ENCODE data around the gene CTSF. TPM values are rescaled to one million over a fixed set of nuclear protein-coding genes. Genes with fewer than 3 reads are reported as not detected.
"Not testable (repeated sequence)": the region's sequence is repeated elsewhere in the genome, so short reads cannot be mapped to it uniquely, and the experiment has no call there.

CTSF gene
- polyA plus RNA-seq, 3 donors: 1.5 to 3.5 (median 2.3) TPM

DNA sequence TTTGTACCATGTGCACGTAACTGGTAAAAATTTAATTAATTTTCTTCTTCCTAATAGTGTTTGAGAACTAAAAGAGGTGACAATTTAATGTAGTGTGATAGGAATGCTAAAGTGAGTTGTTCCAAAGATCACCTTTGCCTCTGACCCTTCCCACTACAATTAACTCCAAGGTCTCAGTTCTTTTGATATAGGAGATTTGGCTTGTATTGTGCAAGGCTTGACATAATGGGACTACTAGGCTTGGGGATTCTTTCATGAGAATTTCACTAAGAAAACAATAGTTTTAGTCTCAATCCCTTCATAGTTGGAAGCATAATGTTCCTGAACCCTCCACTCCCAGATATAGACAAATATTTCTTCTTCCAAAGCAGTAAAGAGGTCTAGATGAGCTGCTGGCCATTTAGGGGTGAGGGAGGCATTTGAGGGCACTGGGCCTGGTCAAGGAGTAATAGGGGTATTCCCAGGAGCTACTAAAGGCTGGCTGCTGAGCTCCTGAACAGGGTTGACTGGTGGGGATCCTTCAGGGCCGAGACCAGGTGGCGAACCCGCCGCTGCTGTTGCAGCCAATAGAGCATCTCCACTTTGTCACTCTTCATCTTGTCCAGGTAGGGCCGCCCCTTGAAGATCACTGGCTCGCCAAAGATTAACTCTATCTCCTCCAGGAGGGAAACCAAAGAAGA, 21.7 kb upstream of the CTSF start:
- Histone ChIP-seq H3K27ac (ENCODE audit: low read depth in 1 of 2, low read length in 2 of 2) (no peak overlapping the region), H3K9me3 (replicated peaks in 1 of 2; ENCODE audit: control insufficient read depth in 1 of 2, insufficient read depth in 1 of 2, low read length in 2 of 2) (no peaks in the 10 kb centered on the region), H3K27me3 (ENCODE audit: control insufficient read depth in 2 of 2, insufficient read depth in 2 of 2, low read length in 2 of 2) (no peaks in the 10 kb centered on the region), H3K36me3 (replicated peaks in 1 of 2; ENCODE audit: control insufficient read depth in 1 of 2, insufficient read depth in 2 of 2, low read length in 2 of 2) (no peaks in the 10 kb centered on the region), H3K4me3 (replicated peaks in 1 of 3; ENCODE audit: low read depth in 2 of 3, low read length in 3 of 3) (no peak overlapping the region), H4K20me1 (ENCODE audit: insufficient read depth, low read length) (no peaks in the 10 kb centered on the region), H3K9ac (ENCODE audit: insufficient read depth, low read length, poor library complexity, severe bottlenecking) (no peak overlapping the region), H3K4me1 (ENCODE audit: control insufficient read depth in 1 of 2, insufficient read depth in 2 of 2, low read length in 2 of 2) (peaks cover 14 to 27% of the 10 kb centered on the region in 2 donors), H2AFZ (ENCODE audit: insufficient read depth, low read depth, low read length, poor library complexity, severe bottlenecking) (no peak overlapping the region), H3K79me2 (ENCODE audit: insufficient read depth, low read length) (peaks cover 13% of the 10 kb centered on the region), H3K4me2 (replicated peaks; ENCODE audit: extremely low read depth, low read length, poor library complexity, severe bottlenecking) (no peak overlapping the region)
- H3K9me3 Mint-ChIP-seq: peaks cover 0 to 9% (median 0%) of the 10 kb centered on the region in 7 donors
- no peak for DNase-seq
- TF ChIP-seq, protein P1, sequence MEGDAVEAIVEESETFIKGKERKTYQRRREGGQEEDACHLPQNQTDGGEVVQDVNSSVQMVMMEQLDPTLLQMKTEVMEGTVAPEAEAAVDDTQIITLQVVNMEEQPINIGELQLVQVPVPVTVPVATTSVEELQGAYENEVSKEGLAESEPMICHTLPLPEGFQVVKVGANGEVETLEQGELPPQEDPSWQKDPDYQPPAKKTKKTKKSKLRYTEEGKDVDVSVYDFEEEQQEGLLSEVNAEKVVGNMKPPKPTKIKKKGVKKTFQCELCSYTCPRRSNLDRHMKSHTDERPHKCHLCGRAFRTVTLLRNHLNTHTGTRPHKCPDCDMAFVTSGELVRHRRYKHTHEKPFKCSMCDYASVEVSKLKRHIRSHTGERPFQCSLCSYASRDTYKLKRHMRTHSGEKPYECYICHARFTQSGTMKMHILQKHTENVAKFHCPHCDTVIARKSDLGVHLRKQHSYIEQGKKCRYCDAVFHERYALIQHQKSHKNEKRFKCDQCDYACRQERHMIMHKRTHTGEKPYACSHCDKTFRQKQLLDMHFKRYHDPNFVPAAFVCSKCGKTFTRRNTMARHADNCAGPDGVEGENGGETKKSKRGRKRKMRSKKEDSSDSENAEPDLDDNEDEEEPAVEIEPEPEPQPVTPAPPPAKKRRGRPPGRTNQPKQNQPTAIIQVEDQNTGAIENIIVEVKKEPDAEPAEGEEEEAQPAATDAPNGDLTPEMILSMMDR (IDR thresholded peaks at IDR 0.05): no peak
- H3K4me1 Mint-ChIP-seq: peaks cover 20% of the 10 kb centered on the region
- intact Hi-C loops (cut with micrococcal nuclease): loop anchor here (5.0 to 10.0 kb wide), 2 partner anchors 87 to 245 kb away; partner anchors contain the start of gene RBM4B (in 1 of the 2)
- WGBS (ENCODE audit: insufficient coverage): no CpG with 5 or more reads among the region's 7 CpGs
- no peak overlapping the region for H3K27ac Mint-ChIP-seq
- no peak overlapping the region for H3K4me3 Mint-ChIP-seq
- H3K27me3 Mint-ChIP-seq (ENCODE audit: low read depth in 3 of 3): peaks cover 0 to 6% (median 2%) of the 10 kb centered on the region in 3 donors
- peaks cover 0 to 5% of the 10 kb centered on the region in 2 donors for H3K36me3 Mint-ChIP-seq

- not testable (repeated sequence) for H2AFZ ChIP-seq (ENCODE audit: insufficient read depth, low read depth, low read length, poor library complexity, severe bottlenecking); H3K27ac Mint-ChIP-seq; H3K4me3 Mint-ChIP-seq; H3K4me2 ChIP-seq (replicated peaks; ENCODE audit: extremely low read depth, low read length, poor library complexity, severe bottlenecking); H3K27me3 Mint-ChIP-seq (ENCODE audit: low read depth in 3 of 3); H4K20me1 ChIP-seq (ENCODE audit: insufficient read depth, low read length); H3K4me3 ChIP-seq (replicated peaks in 1 of 3; ENCODE audit: low read depth in 2 of 3, low read length in 3 of 3); H3K27me3 ChIP-seq (ENCODE audit: control insufficient read depth in 2 of 2, insufficient read depth in 2 of 2, low read length in 2 of 2); H3K9ac ChIP-seq (ENCODE audit: insufficient read depth, low read length, poor library complexity, severe bottlenecking); H3K9me3 ChIP-seq (replicated peaks in 1 of 2; ENCODE audit: control insufficient read depth in 1 of 2, insufficient read depth in 1 of 2, low read length in 2 of 2); H3K27ac ChIP-seq (ENCODE audit: low read depth in 1 of 2, low read length in 2 of 2); H3K36me3 Mint-ChIP-seq; H3K36me3 ChIP-seq (replicated peaks in 1 of 2; ENCODE audit: control insufficient read depth in 1 of 2, insufficient read depth in 2 of 2, low read length in 2 of 2); H3K9me3 Mint-ChIP-seq; DNase-seq; H3K79me2 ChIP-seq (ENCODE audit: insufficient read depth, low read length)
- WGBS (ENCODE audit: insufficient coverage): no CpG with 5 or more reads among the region's 2 CpGs
- H3K4me1 Mint-ChIP-seq: peaks cover 14% of the 10 kb centered on the region
- H3K4me1 ChIP-seq (ENCODE audit: control insufficient read depth in 1 of 2, insufficient read depth in 2 of 2, low read length in 2 of 2): peaks cover 14 to 19% of the 10 kb centered on the region in 2 donors
- intact Hi-C loops (cut with micrococcal nuclease): loop anchor here in 1 of 2 donors (10.0 kb wide), 1 partner anchor 245 kb away; no protein-coding TSS in a partner anchor
These were observed 20.9 kb upstream of the CTSF start for GRCh38 chr11:66589315-66589714.
